Mesenchymal stem cell (in vitro differentiated cells and primary cell): Measurements from ENCODE around the gene CPA2.

Experiments used
- DNase-seq: peaks from one replicate; pipeline ENCODE4 v3.0.0-alpha.2; 2013
- H2AFZ ChIP-seq: one replicate; pipeline ENCODE4 v1.6.1; 2013; ENCODE audit warnings: low read depth, mild to moderate bottlenecking, control low read depth, inconsistent platforms, low read length, moderate library complexity
- H2AK5ac ChIP-seq: 2 replicates; pipeline ENCODE4 v1.6.1; 2013; ENCODE audit warnings: low read length, moderate library complexity, mild to moderate bottlenecking, inconsistent platforms; ENCODE audit not compliant: severe bottlenecking
- H2BK120ac ChIP-seq: one replicate; pipeline ENCODE4 v1.6.1; 2013; ENCODE audit warnings: low read depth, mild to moderate bottlenecking, inconsistent platforms, low read length, moderate library complexity
- H2BK12ac ChIP-seq, 2 experiments: one replicate each; pipeline ENCODE4 v1.6.1; 2013; ENCODE audit warnings: inconsistent platforms in 2 of 2, low read length in 2 of 2, mild to moderate bottlenecking in 2 of 2, moderate library complexity in 2 of 2, control low read depth in 1 of 2
- H2BK15ac ChIP-seq: one replicate; pipeline ENCODE4 v1.6.1; 2013; ENCODE audit warnings: mild to moderate bottlenecking, low read depth, inconsistent platforms; ENCODE audit not compliant: poor library complexity, severe bottlenecking
- H2BK5ac ChIP-seq: 2 replicates; pipeline ENCODE4 v1.6.1; 2013; ENCODE audit warnings: low read depth, mild to moderate bottlenecking, low read length, control low read depth, inconsistent platforms; ENCODE audit not compliant: poor library complexity, severe bottlenecking
- H3K14ac ChIP-seq, 2 experiments: one replicate each; pipeline ENCODE4 v1.6.1; 2013; ENCODE audit warnings: inconsistent platforms in 2 of 2, low read length in 2 of 2, control low read depth in 1 of 2, mild to moderate bottlenecking in 1 of 2, moderate library complexity in 1 of 2
- H3K18ac ChIP-seq, 2 experiments: one replicate each; pipeline ENCODE4 v1.6.1; 2013; ENCODE audit warnings: inconsistent platforms in 2 of 2, low read length in 2 of 2, control low read depth in 1 of 2, low read depth in 1 of 2, mild to moderate bottlenecking in 1 of 2
- H3K23ac ChIP-seq, 2 experiments: one replicate each; pipeline ENCODE4 v1.6.1; 2013; ENCODE audit warnings: inconsistent platforms in 2 of 2, low read length in 2 of 2, mild to moderate bottlenecking in 2 of 2, moderate library complexity in 2 of 2, control low read depth in 1 of 2
- H3K27ac ChIP-seq: 2 replicates; pipeline ENCODE4 v1.5.1; 2013; ENCODE audit warnings: mild to moderate bottlenecking, moderate library complexity, low read length, control low read depth, inconsistent platforms; ENCODE audit not compliant: poor library complexity, severe bottlenecking
- H3K27me3 ChIP-seq, 2 experiments: 2 replicates each; pipeline versions ENCODE4 v1.6.1 to v1.7.0; 2013; ENCODE audit warnings: low read length in 2 of 2, mild to moderate bottlenecking in 2 of 2, moderate library complexity in 2 of 2, control low read depth in 1 of 2, inconsistent platforms in 1 of 2; ENCODE audit not compliant: control insufficient read depth in 1 of 2, insufficient read depth in 1 of 2
- H3K36me3 ChIP-seq, 2 experiments: 2 replicates each; pipeline versions ENCODE4 v1.6.1 to v1.7.0; 2013; ENCODE audit warnings: low read length in 2 of 2, control low read depth in 1 of 2, inconsistent platforms in 1 of 2, low read depth in 1 of 2, mild to moderate bottlenecking in 1 of 2; ENCODE audit not compliant: insufficient read depth in 2 of 2, control insufficient read depth in 1 of 2
- H3K4ac ChIP-seq, 2 experiments: one replicate each; pipeline ENCODE4 v1.6.1; 2013; ENCODE audit warnings: inconsistent platforms in 2 of 2, low read length in 2 of 2, mild to moderate bottlenecking in 2 of 2, moderate library complexity in 2 of 2, control low read depth in 1 of 2, low read depth in 1 of 2
- H3K4me1 ChIP-seq: 2 replicates; pipeline ENCODE4 v1.6.1; 2013; ENCODE audit warnings: low read depth, low read length, control low read depth; ENCODE audit not compliant: control insufficient read depth, insufficient read depth
- H3K4me2 ChIP-seq: 2 replicates; pipeline ENCODE4 v1.6.1; 2013; ENCODE audit warnings: low read length, mild to moderate bottlenecking, inconsistent platforms; ENCODE audit not compliant: poor library complexity, severe bottlenecking
- H3K4me3 ChIP-seq, 2 experiments: 2 replicates each; pipeline versions ENCODE4 v1.5.1 to v1.7.0; 2013; ENCODE audit warnings: low read length in 2 of 2, mild to moderate bottlenecking in 2 of 2, control low read depth in 1 of 2, low read depth in 1 of 2; ENCODE audit not compliant: insufficient read depth in 1 of 2
- H3K79me1 ChIP-seq: replicated peaks from 2 replicates; pipeline ENCODE4 v1.6.1; 2013; ENCODE audit warnings: mild to moderate bottlenecking, control low read depth, low read length, inconsistent platforms; ENCODE audit not compliant: poor library complexity, severe bottlenecking
- H3K9ac ChIP-seq: 2 replicates; pipeline ENCODE4 v1.7.0; 2013; ENCODE audit warnings: mild to moderate bottlenecking, low read length, moderate library complexity
- H3K9me3 ChIP-seq: 2 replicates; pipeline ENCODE4 v1.7.0; 2013; ENCODE audit warnings: mild to moderate bottlenecking, low read length; ENCODE audit not compliant: control insufficient read depth
- H4K8ac ChIP-seq: one replicate; pipeline ENCODE4 v1.6.1; 2013; ENCODE audit warnings: inconsistent platforms, mild to moderate bottlenecking, low read length, moderate library complexity
- H4K91ac ChIP-seq: one replicate; pipeline ENCODE4 v1.6.1; 2013; ENCODE audit warnings: mild to moderate bottlenecking, low read length, inconsistent platforms
- WGBS: methylation state at CpG from one replicate; pipeline ENCODE4 v1.1.7; 2013; ENCODE audit warnings: mixed read lengths; 5-methylcytosine and 5-hydroxymethylcytosine counted together

The CPA2 gene

DNA sequence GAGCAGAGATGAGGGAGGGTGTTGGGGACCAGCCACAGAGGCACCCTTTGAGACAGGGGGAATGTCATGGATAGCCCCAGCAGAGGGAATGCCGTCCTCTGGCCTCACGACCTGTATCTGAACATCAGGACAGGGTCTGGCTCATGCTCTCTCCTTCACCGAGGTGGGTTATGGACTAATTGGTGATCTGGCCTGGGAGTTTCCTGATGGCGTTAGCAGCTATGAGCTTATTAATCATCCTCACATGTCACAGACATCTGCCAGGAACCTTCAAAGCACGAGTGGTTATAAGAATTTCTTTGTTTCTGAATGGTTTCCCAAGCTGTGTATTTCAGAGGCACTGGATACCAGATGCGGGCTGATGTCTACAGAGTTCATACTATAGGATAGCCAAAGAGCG is 33.2 kb downstream of the CPA2 start:
- H3K27me3 ChIP-seq, result no peaks in the 10 kb centered on the region
- H3K14ac ChIP-seq, result no peak overlapping the region
- H3K23ac ChIP-seq, result no peak overlapping the region
- DNase-seq, result no peak
- H3K4me3 ChIP-seq, result no peak overlapping the region
- 70% methylated on average over 5 of the region's 7 CpGs for WGBS
- H3K9me3 ChIP-seq, result no peaks in the 10 kb centered on the region
- no peak overlapping the region for H2BK120ac ChIP-seq
- peaks cover 27% of the 10 kb centered on the region for H3K79me1 ChIP-seq
- peak overlapping the region; percentile 12 for H4K8ac ChIP-seq
- no peak overlapping the region for H4K91ac ChIP-seq
- H3K4ac ChIP-seq, result peak overlapping the region in 1 of 2 experiments; percentile 5
- H3K9ac ChIP-seq, result no peak overlapping the region
- H3K4me2 ChIP-seq, result no peak overlapping the region
- H2AFZ ChIP-seq, result no peak overlapping the region
- H2BK15ac ChIP-seq, result no peak overlapping the region
- peaks cover 8% of the 10 kb centered on the region for H3K4me1 ChIP-seq
- H3K36me3 ChIP-seq, result peaks cover 0 to 47% of the 10 kb centered on the region in 2 experiments
- no peak overlapping the region for H3K27ac ChIP-seq
- peak overlapping the region in 1 of 2 experiments; percentile 15 for H2BK12ac ChIP-seq
- H2AK5ac ChIP-seq, result no peak overlapping the region
- peak overlapping the region in 1 of 2 experiments; percentile 55 for H3K18ac ChIP-seq
- no peak overlapping the region for H2BK5ac ChIP-seq

GRCh38 chr7:130301501-130302020 is 34.9 kb downstream of the CPA2 start:
- no peak overlapping the region for H2BK15ac ChIP-seq
- H3K9ac ChIP-seq, result no peak overlapping the region
- peak overlapping the region in 1 of 2 experiments; percentile 38 for H3K14ac ChIP-seq
- H2BK5ac ChIP-seq, result no peak overlapping the region
- H3K18ac ChIP-seq, result peak overlapping the region in 1 of 2 experiments; percentile 88
- no peak overlapping the region for H3K4me2 ChIP-seq
- no peak overlapping the region for H2AK5ac ChIP-seq
- H3K27me3 ChIP-seq, result peaks cover 0 to 3% of the 10 kb centered on the region in 2 experiments
- peaks cover 19% of the 10 kb centered on the region for H3K79me1 ChIP-seq
- 63% methylated on average over 8 of the region's 8 CpGs for WGBS
- no peak overlapping the region for H3K23ac ChIP-seq
- no peak overlapping the region for H2BK120ac ChIP-seq
- H2AFZ ChIP-seq, result no peak overlapping the region
- peaks cover 0 to 55% of the 10 kb centered on the region in 2 experiments for H3K36me3 ChIP-seq
- H3K4me1 ChIP-seq, result peaks cover 2% of the 10 kb centered on the region
- H3K4me3 ChIP-seq, result no peak overlapping the region
- H4K91ac ChIP-seq, result peak overlapping the region; percentile 25
- peak; percentile 69 for DNase-seq
- peak overlapping the region; percentile 45 for H4K8ac ChIP-seq
- no peak overlapping the region for H3K27ac ChIP-seq
- H3K9me3 ChIP-seq, result no peaks in the 10 kb centered on the region
- peak overlapping the region in 1 of 2 experiments; percentile 80 for H2BK12ac ChIP-seq
- no peak overlapping the region for H3K4ac ChIP-seq

DNA sequence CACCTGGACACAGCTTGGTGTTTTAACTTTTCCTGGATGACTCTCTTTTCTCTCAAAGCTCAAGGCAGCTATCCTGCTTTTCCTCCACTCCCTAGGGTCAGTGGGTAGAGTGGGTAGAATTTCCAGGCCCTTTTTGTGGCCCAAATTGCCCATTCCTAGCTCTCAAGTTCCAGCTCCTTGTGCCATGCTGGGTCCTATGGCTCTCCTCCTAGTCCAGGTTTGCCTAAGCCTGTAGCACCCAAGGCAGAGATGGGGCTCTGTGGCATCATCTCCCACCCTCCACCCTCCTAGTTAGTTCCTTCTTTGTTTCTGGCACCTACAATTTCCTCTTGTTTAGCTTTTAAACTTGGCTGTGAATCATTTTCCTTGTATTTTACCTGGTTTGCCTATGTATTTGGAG is 36.0 kb downstream of the CPA2 start:
- no peak overlapping the region for H3K14ac ChIP-seq
- H3K9me3 ChIP-seq, result no peaks in the 10 kb centered on the region
- no peak overlapping the region for H2BK5ac ChIP-seq
- H3K4me3 ChIP-seq, result no peak overlapping the region
- H3K4me2 ChIP-seq, result no peak overlapping the region
- no peak overlapping the region for H4K91ac ChIP-seq
- peak overlapping the region; percentile 40 to 59 for H2BK12ac ChIP-seq
- no peak overlapping the region for H3K4ac ChIP-seq
- H3K36me3 ChIP-seq, result peaks cover 0 to 48% of the 10 kb centered on the region in 2 experiments
- no peak overlapping the region for H3K27ac ChIP-seq
- no peak overlapping the region for H3K23ac ChIP-seq
- peak overlapping the region; percentile 44 for H2AFZ ChIP-seq
- DNase-seq, result no peak
- H3K9ac ChIP-seq, result no peak overlapping the region
- no peaks in the 10 kb centered on the region for H3K4me1 ChIP-seq
- H2AK5ac ChIP-seq, result peak overlapping the region; percentile 18
- no peak overlapping the region for H2BK120ac ChIP-seq
- H3K18ac ChIP-seq, result peak overlapping the region; percentile 11 to 80
- peak overlapping the region; percentile 55 for H4K8ac ChIP-seq
- H2BK15ac ChIP-seq, result no peak overlapping the region
- peaks cover 0 to 3% of the 10 kb centered on the region in 2 experiments for H3K27me3 ChIP-seq
- peaks cover 12% of the 10 kb centered on the region for H3K79me1 ChIP-seq

DNA sequence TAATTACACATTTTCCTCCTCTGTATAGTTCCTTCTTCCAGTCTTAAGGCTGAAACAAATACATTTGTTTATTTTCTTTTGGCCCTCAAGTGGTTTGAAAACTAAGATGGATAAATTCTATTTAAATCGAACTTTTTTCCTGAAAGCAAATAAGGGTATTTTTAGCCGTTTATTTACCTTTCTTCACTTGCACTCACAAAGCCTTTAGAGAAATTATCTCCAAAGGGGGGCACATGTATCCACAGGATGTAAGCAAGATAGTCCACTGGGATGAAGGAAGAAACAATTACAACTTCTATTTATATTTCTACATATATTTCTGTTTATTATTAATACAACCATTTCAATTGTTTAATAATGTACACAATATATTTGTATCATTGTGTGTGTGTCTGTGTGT is 36.5 kb downstream of the CPA2 start:
- Histone ChIP-seq H2AK5ac (no peak overlapping the region), H3K27me3 (peaks cover 0 to 3% of the 10 kb centered on the region in 2 experiments), H3K18ac (no peak overlapping the region), H2BK15ac (no peak overlapping the region), H2BK12ac (no peak overlapping the region), H2BK5ac (no peak overlapping the region), H3K27ac (no peak overlapping the region), H3K4me1 (no peaks in the 10 kb centered on the region), H3K4me2 (no peak overlapping the region), H3K4ac (no peak overlapping the region), H3K79me1 (peaks cover 9% of the 10 kb centered on the region), H3K9ac (no peak overlapping the region), H3K14ac (no peak overlapping the region), H3K4me3 (no peak overlapping the region), H3K23ac (no peak overlapping the region), H2BK120ac (no peak overlapping the region), H2AFZ (no peak overlapping the region), H4K91ac (no peak overlapping the region), H3K9me3 (no peaks in the 10 kb centered on the region), H3K36me3 (peaks cover 0 to 45% of the 10 kb centered on the region in 2 experiments), H4K8ac (no peak overlapping the region)
- 60% methylated on average over 1 of the region's 2 CpGs for WGBS
- DNase-seq, result no peak
